AG04449 (cell line): ENCODE results near the gene UTP4.
"Not testable (repeated sequence)": the region's sequence is repeated elsewhere in the genome, so short reads cannot be mapped to it uniquely, and the experiment has no call there.

Experiments used
- CTCF ChIA-PET: fragments of 350-600 bp; formaldehyde crosslinking; extraction: SDS; loops from one replicate; lab custom pipeline; 2021; ENCODE audit warnings: antibody characterized with exemption; lab: Yijun Ruan, JAX
- POLR2A ChIA-PET: fragments of 400-600, 350-600 bp; formaldehyde crosslinking; extraction: SDS; loops from one replicate; lab custom pipeline; 2020; ENCODE audit warnings: antibody characterized with exemption, inconsistent platforms; lab: Yijun Ruan, JAX
- DNase-seq: peaks from one replicate; pipeline ENCODE4 v3.0.0-alpha.2; 2010; ENCODE audit warnings: low read depth, low spot score
- H3K4me3 ChIP-seq: 2 replicates; pipeline ENCODE4 v1.5.1; 2011; ENCODE audit warnings: low read depth, mild to moderate bottlenecking, control low read depth, low read length
- CTCF ChIP-seq: IDR thresholded peaks from one replicate; pipeline ENCODE4 v1.5.1; 2011; ENCODE audit warnings: mild to moderate bottlenecking, moderate library complexity, low read length, control low read depth, inconsistent platforms; ENCODE audit not compliant: insufficient read depth; ENCODE audit errors: missing control alignments

UTP4 gene

GRCh38 chr16:69145658-69146057 lies 13.2 kb downstream of the UTP4 start:
- POLR2A ChIA-PET: no interaction called here
- CTCF ChIA-PET: interaction anchor here (0.8 to 2.0 kb wide), 4 partner anchors 22 to 243 kb away, joined by 3 to 6 read pairs (median 4); no protein-coding TSS in a partner anchor
- no peak overlapping the region for H3K4me3 ChIP-seq
- DNase-seq: no peak
- no peak for TF ChIP-seq CTCF

GRCh38 chr16:69149621-69150020 lies 17.2 kb downstream of the UTP4 start:
- ChIA-PET CTCF (interaction anchor here (0.6 to 8.6 kb wide), 30 partner anchors 8 to 305 kb away, joined by 3 to 201 read pairs (median 6); partner anchors contain the start of genes CHTF8, UTP4 and VPS4A), POLR2A (interaction anchor here (0.6 kb wide), 1 partner anchor 139 kb away, joined by 3 read pairs; no protein-coding TSS in a partner anchor)
- not testable (repeated sequence) for DNase-seq, H3K4me3 ChIP-seq

- POLR2A ChIA-PET: interaction anchor here (0.6 to 0.8 kb wide), 3 partner anchors 37 to 180 kb away, joined by 3 to 4 read pairs (median 3); partner anchors contain the start of genes PDF and SNTB2
- no peak for DNase-seq
- CTCF ChIA-PET: interaction anchor here (0.6 to 8.6 kb wide), 35 partner anchors 8 to 306 kb away, joined by 3 to 201 read pairs (median 6); partner anchors contain the start of genes CHTF8, UTP4 and VPS4A
- TF ChIP-seq CTCF: peak; percentile 71
- H3K4me3 ChIP-seq: no peak overlapping the region
Observed at GRCh38 chr16:69150146-69150865, 17.9 kb downstream of the UTP4 start.

GRCh38 chr16:69157196-69157595 lies 24.7 kb downstream of the UTP4 start:
- no peak for TF ChIP-seq CTCF
- POLR2A ChIA-PET: interaction anchor here (0.6 to 1.1 kb wide), 2 partner anchors 9 to 184 kb away, joined by 3 read pairs; no protein-coding TSS in a partner anchor
- no peak overlapping the region for H3K4me3 ChIP-seq
- CTCF ChIA-PET: interaction anchor here (0.6 to 3.8 kb wide), 11 partner anchors 8 to 255 kb away, joined by 3 to 21 read pairs (median 4); partner anchors contain the start of gene VPS4A
- DNase-seq: no peak

GRCh38 chr16:69160192-69160591 lies 27.7 kb downstream of the UTP4 start:
- no peak for TF ChIP-seq CTCF
- ChIA-PET POLR2A (interaction anchor here (0.9 kb wide), 1 partner anchor 9 kb away, joined by 3 read pairs; no protein-coding TSS in a partner anchor), CTCF (interaction anchor here (3.0 kb wide), 1 partner anchor 10 kb away, joined by 18 read pairs; no protein-coding TSS in a partner anchor)
- DNase-seq: no peak
- H3K4me3 ChIP-seq: no peak overlapping the region

GRCh38 chr16:69165584-69165983 lies 33.1 kb downstream of the UTP4 start:
- CTCF ChIA-PET: interaction anchor here (0.7 to 5.6 kb wide), 5 partner anchors 8 to 176 kb away, joined by 3 to 44 read pairs (median 16); no protein-coding TSS in a partner anchor
- POLR2A ChIA-PET: interaction anchor here (1.3 kb wide), 1 partner anchor 8 kb away, joined by 3 read pairs; no protein-coding TSS in a partner anchor
- TF ChIP-seq CTCF: no peak
- no peak for DNase-seq
- H3K4me3 ChIP-seq: no peak overlapping the region
